Measurements from ENCODE around the gene ALDH4A1.
"Not testable (repeated sequence)": the region's sequence is repeated elsewhere in the genome, so short reads cannot be mapped to it uniquely, and the experiment has no call there.

ALDH4A1 gene

GRCh38 chr1:18859560-18859959, 42.8 kb downstream of the ALDH4A1 start, which contains the start of gene TAS1R2:
TSS of gene TAS1R2 (minus strand) at chr1:18859660. CDS start at chr1:18859660, 0 bp downstream.
- in situ Hi-C loops (cut with HindIII; ENCODE audit: low pct_unique_long_range_greater_than_20kb, low sequenced_read_pairs) = no loop called here
- no peak for TF ChIP-seq JUND (IDR thresholded peaks at IDR 0.05; ENCODE audit: low read depth)

GRCh38 chr1:18858070-18858688, 44.2 kb downstream of the ALDH4A1 start:
- TF ChIP-seq JUND (IDR thresholded peaks at IDR 0.05; ENCODE audit: low read depth) = no peak
- in situ Hi-C loops (cut with HindIII; ENCODE audit: low pct_unique_long_range_greater_than_20kb, low sequenced_read_pairs) = no loop called here
- no peak for DNase-seq (ENCODE audit: low read depth in 1 of 2, low spot score in 1 of 2)

More at GRCh38 chr1:18859560-18859959, 42.8 kb downstream of the ALDH4A1 start, which contains the start of gene TAS1R2:
- no peak for DNase-seq (ENCODE audit: low read depth in 1 of 2, low spot score in 1 of 2)

GRCh38 chr1:18856435-18856834, 45.9 kb downstream of the ALDH4A1 start:
- DNase-seq (ENCODE audit: low read depth in 1 of 2, low spot score in 1 of 2) = no peak
- in situ Hi-C loops (cut with HindIII; ENCODE audit: low pct_unique_long_range_greater_than_20kb, low sequenced_read_pairs) = no loop called here
- no peak for TF ChIP-seq JUND (IDR thresholded peaks at IDR 0.05; ENCODE audit: low read depth)

GRCh38 chr1:18855573-18855972, 46.8 kb downstream of the ALDH4A1 start:
- no peak for TF ChIP-seq JUND (IDR thresholded peaks at IDR 0.05; ENCODE audit: low read depth)
- no peak for DNase-seq (ENCODE audit: low read depth in 1 of 2, low spot score in 1 of 2)
- in situ Hi-C loops (cut with HindIII; ENCODE audit: low pct_unique_long_range_greater_than_20kb, low sequenced_read_pairs) = no loop called here

- in situ Hi-C loops (cut with HindIII; ENCODE audit: low pct_unique_long_range_greater_than_20kb, low sequenced_read_pairs) = no loop called here
- DNase-seq (ENCODE audit: low read depth in 1 of 2, low spot score in 1 of 2) = no peak
- TF ChIP-seq JUND (IDR thresholded peaks at IDR 0.05; ENCODE audit: low read depth) = no peak
Observed at GRCh38 chr1:18854331-18855025, 47.9 kb downstream of the ALDH4A1 start.

- in situ Hi-C loops (cut with HindIII; ENCODE audit: low pct_unique_long_range_greater_than_20kb, low sequenced_read_pairs) = no loop called here
- no peak for DNase-seq (ENCODE audit: low read depth in 1 of 2, low spot score in 1 of 2)
- no peak for TF ChIP-seq JUND (IDR thresholded peaks at IDR 0.05; ENCODE audit: low read depth)
Observed at GRCh38 chr1:18852501-18852900, 49.9 kb downstream of the ALDH4A1 start.

GRCh38 chr1:18849261-18849711, 53.1 kb downstream of the ALDH4A1 start:
- in situ Hi-C loops (cut with HindIII; ENCODE audit: low pct_unique_long_range_greater_than_20kb, low sequenced_read_pairs) = no loop called here
- no peak for TF ChIP-seq JUND (IDR thresholded peaks at IDR 0.05; ENCODE audit: low read depth)
- DNase-seq (ENCODE audit: low read depth in 1 of 2, low spot score in 1 of 2) = no peak

DNA sequence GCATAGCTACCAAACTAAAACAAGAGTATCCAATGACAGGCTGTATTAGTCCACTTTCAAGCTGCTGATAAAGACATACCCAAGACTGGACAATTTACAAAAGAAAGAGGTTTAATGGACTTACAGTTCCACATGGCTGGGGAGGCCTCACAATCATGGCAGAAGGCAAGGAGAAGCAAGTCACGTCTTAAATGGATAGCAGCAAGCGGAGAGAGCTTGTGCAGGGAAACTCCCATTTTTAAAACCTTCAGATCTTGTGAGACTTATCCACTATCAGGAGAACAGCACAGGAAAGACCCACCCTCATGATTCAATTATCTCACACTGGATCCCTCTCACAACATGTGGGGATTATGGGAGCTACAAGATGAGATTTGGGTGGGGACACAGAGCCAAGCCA, 54.6 kb downstream of the ALDH4A1 start:
- DNase-seq (ENCODE audit: low read depth in 1 of 2, low spot score in 1 of 2); in situ Hi-C loops (cut with HindIII; ENCODE audit: low pct_unique_long_range_greater_than_20kb, low sequenced_read_pairs): not testable (repeated sequence)

GRCh38 chr1:18840145-18840544, 62.2 kb downstream of the ALDH4A1 start:
- DNase-seq (ENCODE audit: low read depth in 1 of 2, low spot score in 1 of 2) = no peak
- no peak for TF ChIP-seq JUND (IDR thresholded peaks at IDR 0.05; ENCODE audit: low read depth)
- in situ Hi-C loops (cut with HindIII; ENCODE audit: low pct_unique_long_range_greater_than_20kb, low sequenced_read_pairs) = no loop called here

- no peak for TF ChIP-seq JUND (IDR thresholded peaks at IDR 0.05; ENCODE audit: low read depth)
- in situ Hi-C loops (cut with HindIII; ENCODE audit: low pct_unique_long_range_greater_than_20kb, low sequenced_read_pairs) = no loop called here
- no peak for DNase-seq (ENCODE audit: low read depth in 1 of 2, low spot score in 1 of 2)
Observed at GRCh38 chr1:18836654-18837053, 65.7 kb downstream of the ALDH4A1 start.

- in situ Hi-C loops (cut with HindIII; ENCODE audit: low pct_unique_long_range_greater_than_20kb, low sequenced_read_pairs); DNase-seq (ENCODE audit: low read depth in 1 of 2, low spot score in 1 of 2): not testable (repeated sequence)
Observed at GRCh38 chr1:18832319-18832718, 70.0 kb downstream of the ALDH4A1 start.

DNA sequence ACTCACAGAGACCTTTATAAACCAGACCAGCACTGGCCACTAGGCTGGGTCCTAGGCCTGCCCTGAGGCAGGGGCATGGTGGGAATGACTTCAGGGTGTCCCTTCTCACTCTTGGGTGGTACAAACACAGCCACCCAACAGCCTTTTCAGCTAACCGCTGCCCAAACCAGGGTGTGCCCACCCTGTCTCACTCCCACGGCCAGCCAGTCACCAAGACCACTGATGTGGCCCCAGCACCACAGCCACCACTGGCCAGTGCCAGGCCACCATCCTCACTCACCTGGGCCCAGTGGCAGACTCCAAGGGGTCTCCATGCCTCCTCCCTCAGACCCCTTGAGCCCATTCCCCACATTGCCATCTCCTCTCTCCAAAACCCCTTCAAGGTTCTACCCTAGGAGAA, 70.7 kb downstream of the ALDH4A1 start:
- TF ChIP-seq JUND (IDR thresholded peaks at IDR 0.05; ENCODE audit: low read depth) = no peak
- no peak for DNase-seq (ENCODE audit: low read depth in 1 of 2, low spot score in 1 of 2)
- in situ Hi-C loops (cut with HindIII; ENCODE audit: low pct_unique_long_range_greater_than_20kb, low sequenced_read_pairs) = no loop called here

DNA sequence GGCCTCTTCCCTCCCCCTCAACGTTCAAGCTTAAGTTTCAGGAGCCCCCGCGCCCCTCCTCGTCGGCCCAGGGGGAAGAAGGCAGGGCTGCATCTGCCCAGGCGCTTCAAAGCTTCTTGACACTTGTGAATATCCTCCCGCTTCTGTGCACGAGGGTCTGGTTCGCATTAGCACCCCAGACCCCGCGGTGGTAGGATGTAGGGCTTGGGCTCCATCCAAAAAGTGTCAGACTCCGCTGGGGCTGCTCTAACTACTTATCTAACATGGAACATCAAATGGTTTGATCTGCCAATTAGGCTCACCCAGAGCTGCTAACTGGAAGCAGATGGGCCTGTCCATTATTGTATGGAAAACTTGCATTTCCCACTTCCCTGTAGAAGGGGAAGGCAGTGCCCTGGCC, 71.8 kb downstream of the ALDH4A1 start:
- in situ Hi-C loops (cut with HindIII; ENCODE audit: low pct_unique_long_range_greater_than_20kb, low sequenced_read_pairs) = no loop called here
- DNase-seq (ENCODE audit: low read depth in 1 of 2, low spot score in 1 of 2) = no peak
- no peak for TF ChIP-seq JUND (IDR thresholded peaks at IDR 0.05; ENCODE audit: low read depth)
